KBM-7 (cell line): ENCODE results near the gene TMEM116.

Experiments used
- DNase-seq: peaks from one replicate; pipeline ENCODE4 v3.0.0-alpha.2; 2015
- in situ Hi-C: fragments of 300-500 bp; cut with MboI; formaldehyde crosslinking; loops from 2 replicates; pipeline ENCODE4 v1.14.3; 2020; ENCODE audit warnings: low sequenced_read_pairs, low pct_unique_long_range_greater_than_20kb, mixed read lengths

Gene TMEM116

DNA sequence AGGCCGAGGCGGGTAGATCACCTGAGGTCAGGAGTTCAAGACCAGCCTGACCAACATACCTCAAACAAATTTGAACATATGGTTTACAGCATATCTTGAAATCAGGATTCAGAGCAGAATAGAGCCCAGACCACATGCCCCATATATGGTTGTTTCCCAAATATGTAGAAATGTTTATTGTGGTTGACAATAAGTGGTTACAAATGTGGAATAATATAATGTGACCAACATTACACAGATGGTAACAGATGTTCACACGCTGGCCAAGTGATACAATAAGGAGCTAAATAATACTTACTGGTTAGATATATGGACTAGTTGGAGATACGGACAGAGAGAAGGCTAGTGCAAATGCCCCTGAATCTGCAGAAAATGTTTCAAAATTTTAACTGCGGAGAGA, 85.6 kb downstream of the TMEM116 start:
- in situ Hi-C loops, result no loop called here
- no peak for DNase-seq

- in situ Hi-C loops, result no loop called here
- no peak for DNase-seq
These were observed 86.3 kb downstream of the TMEM116 start for GRCh38 chr12:111926631-111927030.

- in situ Hi-C loops, result no loop called here
- DNase-seq, result no peak
These were observed 87.8 kb downstream of the TMEM116 start for GRCh38 chr12:111925171-111925570.

DNA sequence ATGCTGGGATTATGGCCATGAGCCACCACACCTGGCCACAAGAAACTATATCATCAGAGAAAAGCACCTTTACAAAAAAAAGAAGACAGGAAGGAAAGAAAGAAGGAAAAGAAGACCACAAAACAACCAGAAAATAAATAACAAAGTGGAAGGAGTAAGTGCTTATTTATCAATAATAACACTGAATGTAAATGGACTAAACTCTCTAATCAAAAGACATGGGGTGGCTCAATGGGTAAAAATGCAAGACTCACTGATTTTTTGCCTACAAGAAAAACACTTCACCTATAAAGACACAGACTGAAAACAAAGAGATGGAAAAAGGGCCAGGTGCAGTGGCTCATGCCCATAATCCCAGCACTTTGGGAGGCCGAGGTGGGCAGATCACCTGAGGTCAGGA, 105.2 kb downstream of the TMEM116 start:
- DNase-seq, result no peak
- in situ Hi-C loops, result no loop called here

- in situ Hi-C loops, result no loop called here
- DNase-seq, result no peak
These were observed 107.5 kb downstream of the TMEM116 start for GRCh38 chr12:111905502-111905901.

DNA sequence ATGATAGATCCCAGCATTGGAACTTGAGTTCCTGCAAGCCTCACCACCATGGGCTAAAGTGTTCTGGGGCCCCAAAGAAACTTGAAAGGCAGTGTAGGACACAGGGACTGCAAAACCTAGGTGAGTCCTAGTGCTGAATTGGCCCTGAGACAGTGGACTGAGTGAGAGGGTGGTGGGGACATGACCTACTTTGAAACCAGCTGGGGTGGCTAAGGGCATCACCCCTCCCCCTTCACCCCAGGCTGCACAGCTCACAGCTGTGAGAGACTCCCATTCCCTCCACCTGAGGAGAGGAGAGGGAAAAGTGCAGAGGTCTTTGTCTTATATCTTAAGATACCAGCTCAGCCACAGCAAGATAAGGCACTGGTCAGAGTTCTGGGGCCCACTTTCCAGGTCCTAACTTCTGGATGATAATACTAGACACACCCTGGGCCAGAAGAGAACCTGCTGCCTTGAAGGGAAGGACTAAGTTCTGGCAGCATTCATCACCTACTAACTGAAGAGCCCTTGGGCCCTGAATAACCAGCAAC, 108.5 kb downstream of the TMEM116 start:
- in situ Hi-C loops, result no loop called here
- no peak for DNase-seq

DNA sequence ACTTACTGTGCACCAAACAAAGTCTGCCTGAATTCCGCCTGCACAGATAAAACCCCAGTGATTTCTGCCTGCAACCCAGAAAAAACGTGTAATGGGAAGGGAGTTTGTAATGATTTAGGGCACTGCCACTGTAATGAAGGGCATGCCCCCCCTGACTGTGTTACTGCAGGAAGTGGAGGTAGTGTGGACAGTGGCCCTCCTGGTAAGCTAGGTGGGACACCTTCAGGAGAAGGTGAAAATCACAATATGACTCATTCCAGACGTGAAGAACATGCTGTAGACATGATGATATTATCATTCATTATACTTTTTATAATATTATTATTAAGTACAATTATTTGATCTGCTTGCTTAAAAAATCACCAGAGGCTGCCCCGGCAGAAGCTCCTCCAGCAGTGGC, 111.8 kb downstream of the TMEM116 start:
- no peak for DNase-seq
- in situ Hi-C loops, result no loop called here

GRCh38 chr12:111894556-111894955, 118.4 kb downstream of the TMEM116 start:
- in situ Hi-C loops, result no loop called here
- DNase-seq, result no peak

- no peak for DNase-seq
- in situ Hi-C loops, result no loop called here
These were observed 119.7 kb downstream of the TMEM116 start for GRCh38 chr12:111893287-111893686.

DNA sequence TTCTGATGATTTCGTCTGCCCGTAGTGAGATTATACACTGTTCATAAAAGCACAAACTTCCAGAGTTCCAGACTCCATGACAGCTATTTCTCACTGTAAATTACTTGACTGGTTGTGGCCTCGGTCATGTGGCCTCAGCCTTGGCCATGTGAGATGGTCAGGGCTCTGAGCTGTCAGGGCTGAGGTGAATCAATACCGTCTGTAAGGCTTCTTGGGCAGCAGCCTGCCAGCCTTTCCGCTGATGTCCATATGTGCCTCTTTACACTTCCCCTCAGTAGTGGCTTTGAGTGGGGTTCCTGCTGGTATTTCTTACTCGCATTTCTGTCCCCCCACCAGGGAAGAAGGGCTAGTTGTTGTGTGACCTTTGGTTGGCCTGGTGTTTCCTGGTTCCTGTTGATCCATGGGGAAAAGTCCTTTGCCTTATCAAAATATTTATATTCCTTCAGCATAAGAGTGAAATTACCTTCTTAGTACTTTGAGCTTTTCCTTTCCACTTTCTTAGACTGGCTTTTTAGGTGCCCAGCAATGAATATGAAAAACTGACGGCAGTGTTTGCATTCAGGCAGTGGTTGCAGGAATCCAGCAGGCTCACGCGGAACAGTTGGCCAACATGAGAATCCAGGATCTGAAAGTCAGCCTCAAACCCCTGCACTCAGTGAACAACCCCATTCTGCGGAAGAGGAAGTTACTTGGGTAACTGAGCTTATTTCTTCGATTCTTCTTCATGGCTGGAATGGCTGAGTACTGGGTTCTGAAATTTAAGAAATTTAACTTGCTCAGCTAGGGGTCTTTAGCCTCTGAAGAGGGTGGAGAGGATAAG, 124.8 kb downstream of the TMEM116 start:
- in situ Hi-C loops, result no loop called here

GRCh38 chr12:111886662-111887545, 126.1 kb downstream of the TMEM116 start:
- DNase-seq, result no peak

More for the DNA sequence above, 124.8 kb downstream of the TMEM116 start:
- DNase-seq, result no peak

DNA sequence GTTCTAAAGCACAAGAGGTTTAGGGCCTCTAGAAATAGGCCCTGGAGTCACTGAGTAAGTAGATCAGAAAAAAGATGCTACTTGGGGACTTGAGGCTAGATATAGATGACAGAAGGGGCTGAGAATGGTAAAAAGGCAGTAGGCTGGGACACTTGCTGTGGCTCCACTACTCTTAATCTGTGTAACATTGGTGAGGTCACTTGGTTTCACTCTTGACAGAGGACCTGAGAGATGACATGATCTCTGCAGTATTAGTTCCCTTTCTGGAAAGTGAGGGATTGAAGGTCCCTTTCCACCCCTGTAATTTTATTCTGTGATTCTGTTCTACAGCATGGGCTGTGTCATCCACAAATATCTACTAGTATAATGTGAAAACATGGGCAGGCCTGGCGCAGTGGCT, 131.2 kb downstream of the TMEM116 start:
- in situ Hi-C loops, result no loop called here
- no peak for DNase-seq

More at GRCh38 chr12:111886662-111887545, 126.1 kb downstream of the TMEM116 start:
- in situ Hi-C loops, result no loop called here
